HEK293T (cell line): ENCODE results near the gene NADSYN1.

Experiments used
- ARNT ChIP-seq: fragments of 450-650 bp; IDR thresholded peaks from 2 replicates; pipeline ENCODE4 v1.6.1; 2017; ENCODE audit warnings: mild to moderate bottlenecking
- ELF4 ChIP-seq: fragments of 450-650 bp; IDR thresholded peaks from 2 replicates; pipeline ENCODE4 v1.6.1; 2017; ENCODE audit warnings: antibody characterized with exemption
- FOXK2 ChIP-seq: fragments of 450-650 bp; IDR thresholded peaks from 2 replicates; pipeline ENCODE4 v1.6.1; 2016; ENCODE audit warnings: mild to moderate bottlenecking
- L3MBTL2 ChIP-seq: fragments of 450-650 bp; conservative IDR thresholded peaks from 2 replicates; pipeline ENCODE4 v1.6.1; 2016; ENCODE audit warnings: mild to moderate bottlenecking
- PKNOX1 ChIP-seq: fragments of 450-650 bp; IDR thresholded peaks from 2 replicates; pipeline ENCODE4 v1.6.1; 2016
- SP1 ChIP-seq: fragments of 450-650 bp; IDR thresholded peaks from 2 replicates; pipeline ENCODE4 v1.6.1; 2017
- SUZ12 ChIP-seq: fragments of 450-650 bp; IDR thresholded peaks from 2 replicates; pipeline ENCODE4 v1.6.1; 2016; ENCODE audit warnings: mild to moderate bottlenecking

GRCh38 chr11:71484248-71485062 is 31.5 kb downstream of the NADSYN1 start:
- TF ChIP-seq ELF4, result no peak
- TF ChIP-seq ARNT, result no peak
- TF ChIP-seq SP1, result no peak
- no peak for TF ChIP-seq PKNOX1
- TF ChIP-seq L3MBTL2, result no peak
- TF ChIP-seq SUZ12, result no peak
- TF ChIP-seq FOXK2, result no peak
